HEK293T (cell line): ENCODE results near the gene TK2.

Experiments used
- CTCF ChIA-PET: fragments of 350-600 bp; formaldehyde crosslinking; extraction: SDS; loops from one replicate; lab custom pipeline; 2021; ENCODE audit warnings: antibody characterized with exemption, inconsistent platforms; lab: Yijun Ruan, JAX
- POLR2A ChIA-PET: fragments of 350-600 bp; formaldehyde crosslinking; extraction: SDS; loops from one replicate; lab custom pipeline; 2020; ENCODE audit warnings: antibody characterized with exemption, inconsistent platforms; lab: Yijun Ruan, JAX
- DNase-seq: peaks from one replicate; pipeline ENCODE4 v3.0.0; 2012; ENCODE audit warnings: mixed read lengths; ENCODE audit errors: extremely low spot score
- ARNT ChIP-seq: fragments of 450-650 bp; IDR thresholded peaks from 2 replicates; pipeline ENCODE4 v1.6.1; 2017; ENCODE audit warnings: mild to moderate bottlenecking
- BHLHE40 ChIP-seq: fragments of 450-650 bp; IDR thresholded peaks from 2 replicates; pipeline ENCODE4 v1.6.1; 2016; ENCODE audit warnings: mild to moderate bottlenecking, moderate library complexity, borderline replicate concordance
- CTBP1 ChIP-seq: fragments of 450-650 bp; IDR thresholded peaks from 2 replicates; pipeline ENCODE4 v1.6.1; 2016; ENCODE audit warnings: borderline replicate concordance
- ELF4 ChIP-seq: fragments of 450-650 bp; IDR thresholded peaks from 2 replicates; pipeline ENCODE4 v1.6.1; 2017; ENCODE audit warnings: antibody characterized with exemption
- FOXA1 ChIP-seq: fragments of 450-650 bp; IDR thresholded peaks from 2 replicates; pipeline ENCODE4 v1.6.1; 2016; ENCODE audit warnings: mild to moderate bottlenecking
- FOXK2 ChIP-seq: fragments of 450-650 bp; IDR thresholded peaks from 2 replicates; pipeline ENCODE4 v1.6.1; 2016; ENCODE audit warnings: mild to moderate bottlenecking
- FOXM1 ChIP-seq: fragments of 450-650 bp; IDR thresholded peaks from 2 replicates; pipeline ENCODE4 v1.6.1; 2017; ENCODE audit warnings: mild to moderate bottlenecking, borderline replicate concordance
- HDGF ChIP-seq: fragments of 450-650 bp; IDR thresholded peaks from 2 replicates; pipeline ENCODE4 v1.6.1; 2017; ENCODE audit warnings: antibody characterized with exemption, borderline replicate concordance
- L3MBTL2 ChIP-seq: fragments of 450-650 bp; conservative IDR thresholded peaks from 2 replicates; pipeline ENCODE4 v1.6.1; 2016; ENCODE audit warnings: mild to moderate bottlenecking
- LEF1 ChIP-seq: fragments of 450-650 bp; IDR thresholded peaks from 2 replicates; pipeline ENCODE4 v1.6.1; 2017; ENCODE audit warnings: mild to moderate bottlenecking, borderline replicate concordance
- NFRKB ChIP-seq: fragments of 450-650 bp; IDR thresholded peaks from 2 replicates; pipeline ENCODE4 v1.6.1; 2016; ENCODE audit warnings: mild to moderate bottlenecking, moderate library complexity
- PKNOX1 ChIP-seq: fragments of 450-650 bp; IDR thresholded peaks from 2 replicates; pipeline ENCODE4 v1.6.1; 2016
- SP1 ChIP-seq: fragments of 450-650 bp; IDR thresholded peaks from 2 replicates; pipeline ENCODE4 v1.6.1; 2017
- SUZ12 ChIP-seq: fragments of 450-650 bp; IDR thresholded peaks from 2 replicates; pipeline ENCODE4 v1.6.1; 2016; ENCODE audit warnings: mild to moderate bottlenecking
- TARDBP ChIP-seq: fragments of 450-650 bp; IDR thresholded peaks from 2 replicates; pipeline ENCODE4 v1.6.1; 2016
- ZNF384 ChIP-seq: fragments of 450-650 bp; IDR thresholded peaks from 2 replicates; pipeline ENCODE4 v1.6.1; 2016

Gene TK2

GRCh38 chr16:66495440-66495839, 54.5 kb downstream of the TK2 start:
- ChIA-PET CTCF (no interaction called here), POLR2A (no interaction called here)
- DNase-seq = no peak
- TF ChIP-seq ELF4 (no peak), ARNT (no peak), HDGF (no peak), SP1 (no peak), FOXA1 (no peak), PKNOX1 (no peak), L3MBTL2 (no peak), ZNF384 (no peak), FOXK2 (no peak), SUZ12 (no peak), LEF1 (no peak), FOXM1 (no peak), CTBP1 (no peak), BHLHE40 (no peak), TARDBP (no peak), NFRKB (no peak)

GRCh38 chr16:66494916-66495315, 55.0 kb downstream of the TK2 start:
- ChIA-PET CTCF (no interaction called here), POLR2A (no interaction called here)
- TF ChIP-seq HDGF (no peak), FOXA1 (no peak), ELF4 (no peak), PKNOX1 (no peak), SUZ12 (no peak), CTBP1 (no peak), BHLHE40 (no peak), SP1 (no peak), FOXM1 (no peak), L3MBTL2 (no peak), ARNT (no peak), LEF1 (no peak), NFRKB (no peak), TARDBP (no peak), FOXK2 (no peak), ZNF384 (no peak)
- no peak for DNase-seq

GRCh38 chr16:66493490-66494401, 56.2 kb downstream of the TK2 start:
- no peak for DNase-seq
- no peak for TF ChIP-seq LEF1
- TF ChIP-seq SUZ12 = no peak
- no peak for TF ChIP-seq ZNF384
- no peak for TF ChIP-seq CTBP1
- ChIA-PET POLR2A (no interaction called here), CTCF (no interaction called here)

GRCh38 chr16:66491716-66492064, 58.2 kb downstream of the TK2 start:
- TF ChIP-seq FOXM1 (no peak), ARNT (no peak), NFRKB (no peak), SP1 (no peak), CTBP1 (no peak), ELF4 (no peak), ZNF384 (no peak), TARDBP (no peak), PKNOX1 (no peak), FOXK2 (no peak), HDGF (no peak), BHLHE40 (no peak), SUZ12 (no peak), L3MBTL2 (no peak), LEF1 (no peak)
- CTCF ChIA-PET = no interaction called here
- POLR2A ChIA-PET = no interaction called here

GRCh38 chr16:66490774-66491715, 58.9 kb downstream of the TK2 start:
- DNase-seq = no peak
- ChIA-PET CTCF (no interaction called here), POLR2A (no interaction called here)
- TF ChIP-seq ARNT (no peak), TARDBP (no peak), L3MBTL2 (no peak), ELF4 (no peak), CTBP1 (no peak), ZNF384 (no peak), FOXK2 (no peak), PKNOX1 (no peak), FOXM1 (no peak), FOXA1 (no peak), BHLHE40 (no peak), HDGF (no peak), LEF1 (no peak), SP1 (no peak)

More at GRCh38 chr16:66491716-66492064, 58.2 kb downstream of the TK2 start:
- no peak for DNase-seq
